Measurements from ENCODE around the gene SNAI3.

Gene SNAI3

DNA sequence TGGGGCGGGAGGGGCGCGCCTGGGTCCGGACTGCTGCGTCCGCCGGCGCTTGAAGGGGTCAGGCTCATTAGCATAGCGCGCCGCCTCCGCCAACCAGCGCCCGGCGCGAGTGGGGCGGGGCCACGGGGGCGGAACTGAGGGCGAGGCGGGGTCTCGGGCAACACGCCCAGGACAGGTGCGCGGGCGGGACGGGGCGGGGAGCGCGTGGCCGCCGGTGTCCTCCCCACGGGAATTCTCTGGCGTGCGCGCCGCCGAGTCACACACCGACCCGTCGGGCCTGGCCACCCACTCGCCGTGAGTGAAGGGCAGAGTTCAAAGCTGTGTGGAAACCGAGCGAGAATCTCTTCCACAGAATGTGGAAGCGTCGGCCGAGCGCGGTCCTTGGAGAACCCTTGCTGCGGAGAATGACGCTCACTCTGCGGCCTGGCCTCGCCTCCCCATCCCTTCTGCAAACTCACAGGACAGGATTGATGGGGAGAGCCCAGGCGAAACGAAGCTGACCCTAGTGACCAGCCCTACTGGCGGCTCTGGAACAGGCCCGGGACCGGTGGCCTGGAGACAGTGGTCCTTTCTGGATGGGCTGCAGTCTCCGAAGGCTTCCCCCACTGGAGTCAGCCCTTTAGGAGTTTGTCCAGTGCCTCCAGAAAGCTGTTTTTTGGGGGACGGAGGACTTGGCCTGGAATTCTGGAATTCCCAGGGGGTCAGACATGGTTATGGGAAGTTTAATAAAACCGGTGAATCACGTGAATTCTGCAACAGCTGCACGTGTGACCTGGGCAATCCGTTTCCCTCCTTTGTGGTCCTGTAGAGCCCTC lies at the start of gene SNAI3:
SNAI3 (minus strand) TSS at position 69 of the 815 bp plus-strand sequence. CDS start 101 bp downstream, outside the sequence.
- DNase-seq: peak; percentile 47

DNA sequence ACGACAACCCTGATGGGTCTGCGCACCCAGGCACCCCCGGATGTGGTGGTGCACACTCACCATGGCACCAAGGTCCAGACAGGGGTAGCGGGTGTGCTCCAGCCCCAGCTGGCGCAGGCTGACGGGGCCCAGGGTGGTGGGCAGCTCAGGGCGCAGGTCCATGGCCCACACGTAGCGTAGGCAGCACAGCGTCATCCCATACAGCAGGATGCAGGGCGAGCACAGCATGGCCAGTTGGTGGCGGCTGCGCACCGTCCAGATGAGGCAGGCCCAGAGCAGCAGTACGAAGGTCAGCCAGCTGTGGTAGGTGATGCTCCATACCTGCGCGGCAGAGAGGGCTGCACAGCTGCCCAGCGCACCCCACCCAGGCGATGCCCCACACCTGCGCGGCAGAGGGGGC lies 49.8 kb upstream of the SNAI3 start:
- no peak for DNase-seq

GRCh38 chr16:88735616-88736015 lies 49.3 kb upstream of the SNAI3 start:
- DNase-seq: no peak

DNA sequence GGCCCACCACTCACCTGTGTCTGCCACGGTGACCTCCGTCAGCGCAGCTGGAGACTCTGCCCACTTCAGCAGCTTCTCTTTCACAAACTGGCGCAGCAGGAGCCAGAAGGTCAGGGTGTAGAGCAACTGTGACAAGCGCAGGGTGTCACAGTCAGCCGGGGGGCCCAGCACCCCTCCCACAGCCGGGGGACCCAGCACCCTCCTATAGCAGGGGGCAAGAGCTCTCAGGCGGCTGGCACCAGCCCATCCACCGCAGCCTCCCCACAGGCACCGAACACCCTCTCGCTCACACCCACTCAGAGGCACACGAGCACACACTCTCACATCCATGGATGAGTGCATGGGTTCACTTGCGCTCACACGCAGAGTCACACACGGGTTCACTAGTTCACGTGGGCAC lies 48.8 kb upstream of the SNAI3 start:
- DNase-seq: no peak

- no peak for DNase-seq
Observed at GRCh38 chr16:88734361-88734728, 48.0 kb upstream of the SNAI3 start.

- DNase-seq: no peak
Observed at GRCh38 chr16:88733630-88734360, 47.5 kb upstream of the SNAI3 start.

- no peak for DNase-seq
Observed at GRCh38 chr16:88732961-88733294, 46.6 kb upstream of the SNAI3 start.

DNA sequence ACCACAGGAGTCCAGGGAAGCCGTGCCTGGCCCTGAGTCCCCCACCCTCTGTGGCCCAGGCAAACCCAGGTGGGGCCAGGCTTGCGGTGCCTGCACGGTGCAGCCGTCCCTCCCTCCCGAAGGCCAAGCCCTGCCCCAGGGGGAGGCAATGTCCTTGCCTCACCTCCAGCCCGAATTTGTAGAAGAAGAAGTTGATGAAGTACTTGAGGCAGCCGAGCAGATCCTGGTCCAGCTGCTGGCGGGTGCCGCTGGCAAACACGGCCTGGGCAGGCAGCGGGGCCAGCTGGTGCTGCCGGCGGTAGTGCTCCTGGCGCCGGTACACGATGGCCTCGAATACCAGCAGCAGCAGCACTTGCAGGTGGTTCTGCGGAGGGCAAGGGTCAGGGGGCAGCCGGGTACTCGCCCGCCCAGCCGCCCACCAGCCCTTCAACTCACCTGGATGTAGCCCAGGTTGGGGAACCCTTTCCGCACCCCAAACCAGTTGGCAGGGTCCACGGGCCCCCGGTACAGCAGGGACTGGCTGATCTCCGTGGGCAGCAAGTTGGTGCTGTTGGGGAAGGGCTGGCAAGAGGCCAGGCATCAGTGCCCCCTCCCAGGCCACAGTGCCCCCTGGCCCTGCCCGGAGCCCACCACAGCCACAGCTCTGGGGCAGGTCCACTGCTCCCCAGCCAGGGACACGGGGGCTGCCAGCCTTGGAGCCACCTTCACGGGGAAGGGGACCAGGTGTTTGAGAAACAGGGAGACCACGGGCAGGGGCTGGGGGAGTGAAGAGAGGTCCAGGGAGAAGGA lies 46.1 kb upstream of the SNAI3 start:
- DNase-seq: no peak

DNA sequence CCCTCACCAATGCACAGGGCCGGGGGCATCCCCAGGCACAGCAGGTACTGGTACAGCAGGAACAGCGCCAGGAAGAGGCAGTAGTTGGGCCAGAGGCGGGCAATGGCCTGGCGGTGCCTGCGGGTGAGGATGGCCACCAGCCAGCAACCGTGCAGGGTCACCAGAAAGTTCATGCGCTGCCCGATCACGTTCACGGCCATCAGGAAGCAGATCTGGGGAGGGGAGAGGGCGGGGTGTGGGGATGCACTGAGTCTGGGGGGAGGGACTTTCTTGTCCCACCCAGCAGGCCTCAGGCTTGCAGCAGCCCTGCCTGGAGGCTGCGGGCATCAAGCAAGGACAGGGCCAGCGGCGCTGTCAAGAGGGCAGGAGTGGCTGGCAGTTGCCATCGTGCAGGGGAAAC lies 45.4 kb upstream of the SNAI3 start:
- DNase-seq: no peak

- no peak for DNase-seq
Observed at GRCh38 chr16:88730632-88731607, 44.6 kb upstream of the SNAI3 start.

DNA sequence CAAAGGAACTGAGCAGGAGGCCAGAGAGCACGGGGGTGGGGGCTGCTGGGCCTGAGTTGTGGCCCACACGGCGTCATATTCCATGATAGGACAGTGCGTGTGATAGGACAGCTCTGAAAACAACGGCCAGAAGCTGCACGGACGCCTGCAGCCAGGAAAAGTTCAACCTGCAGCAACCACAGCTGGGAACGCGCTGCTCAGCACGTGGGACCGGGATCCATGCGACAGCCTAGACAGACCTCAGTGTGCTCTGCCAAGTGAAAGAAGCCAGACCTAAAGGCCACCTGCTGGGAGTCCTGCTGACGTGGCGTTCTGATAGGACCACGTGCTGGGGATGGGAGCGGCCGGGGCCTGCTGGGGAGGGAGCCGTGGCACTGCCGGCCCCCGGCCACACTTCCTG lies 41.6 kb upstream of the SNAI3 start:
- DNase-seq: peak; percentile 15

DNA sequence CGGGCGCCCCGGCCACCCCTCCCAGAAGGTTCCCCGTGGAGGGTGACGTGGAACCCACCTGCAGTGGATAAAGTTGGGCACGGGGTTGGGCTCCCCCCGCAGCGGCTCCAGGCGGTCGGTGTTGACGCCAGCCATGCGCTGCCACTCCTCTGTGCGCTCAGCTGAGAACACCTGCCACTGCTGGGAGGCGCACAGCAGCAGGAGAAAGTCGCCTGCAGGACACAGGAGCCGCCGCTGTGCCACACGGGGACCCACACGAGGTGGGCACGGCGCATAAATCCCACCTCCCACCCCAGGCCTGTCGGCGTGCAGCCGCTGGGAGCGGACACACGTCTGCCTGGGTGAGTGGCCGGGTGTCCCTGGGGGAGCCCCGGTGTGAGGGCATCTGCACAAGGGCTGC lies 40.7 kb upstream of the SNAI3 start:
- DNase-seq: no peak

- DNase-seq: no peak
Observed at GRCh38 chr16:88726408-88726749, 40.1 kb upstream of the SNAI3 start.

- DNase-seq: no peak
Observed at GRCh38 chr16:88725609-88726407, 39.5 kb upstream of the SNAI3 start.

DNA sequence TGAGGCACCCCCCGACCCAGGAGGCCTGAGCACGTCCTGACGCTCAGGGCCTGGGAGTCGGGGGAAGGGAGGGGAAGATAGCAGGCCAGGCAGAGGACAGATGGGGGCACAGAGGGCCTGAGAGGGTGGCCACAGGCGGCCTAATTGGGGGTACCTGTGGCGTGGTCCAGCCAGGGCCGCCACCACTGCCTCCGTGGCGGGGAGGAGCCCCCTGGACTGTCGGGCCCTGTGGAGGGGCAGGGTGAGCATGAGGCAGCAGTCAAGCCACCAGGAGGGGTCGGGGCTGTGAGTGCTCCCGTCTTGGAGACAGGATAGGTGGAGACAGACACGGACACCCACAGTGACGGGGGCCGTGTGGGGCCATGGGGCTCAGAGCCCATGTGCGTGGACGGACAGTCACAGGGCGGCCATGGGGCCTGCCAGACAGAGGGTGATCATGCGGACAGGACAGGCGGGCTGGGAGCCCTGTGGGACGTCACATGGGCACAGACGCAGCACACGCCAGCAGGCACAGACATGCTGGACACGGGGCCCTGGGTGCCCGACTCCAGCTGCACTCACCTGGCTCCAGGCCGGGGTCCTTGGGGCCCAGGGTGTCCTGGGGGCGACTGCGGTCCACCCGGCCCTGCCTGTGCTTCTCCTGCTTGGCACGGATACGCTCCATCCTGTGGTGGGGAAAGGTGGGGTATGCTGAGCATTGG lies 38.7 kb upstream of the SNAI3 start:
- no peak for DNase-seq

- DNase-seq: no peak
Observed at GRCh38 chr16:88723911-88724310, 37.6 kb upstream of the SNAI3 start.

DNA sequence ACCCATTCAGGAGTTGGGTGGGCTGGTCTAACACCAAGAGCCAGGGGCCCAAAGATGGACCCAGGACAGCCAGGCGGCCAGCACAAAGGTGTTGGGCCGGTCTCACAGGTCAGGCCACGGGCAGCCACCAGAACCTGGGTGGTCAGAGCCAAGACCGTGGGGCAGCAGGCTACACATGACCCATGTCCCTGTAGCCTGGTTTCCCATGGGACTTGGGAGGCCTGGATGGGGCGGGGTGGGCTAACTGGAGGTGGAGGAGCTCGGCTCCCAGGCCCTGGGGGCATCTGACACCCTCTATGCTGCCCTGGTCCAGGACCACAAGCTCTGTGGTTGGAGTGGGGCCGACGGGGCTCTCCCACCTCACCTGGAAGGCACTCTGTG lies 37.2 kb upstream of the SNAI3 start:
- DNase-seq: no peak

DNA sequence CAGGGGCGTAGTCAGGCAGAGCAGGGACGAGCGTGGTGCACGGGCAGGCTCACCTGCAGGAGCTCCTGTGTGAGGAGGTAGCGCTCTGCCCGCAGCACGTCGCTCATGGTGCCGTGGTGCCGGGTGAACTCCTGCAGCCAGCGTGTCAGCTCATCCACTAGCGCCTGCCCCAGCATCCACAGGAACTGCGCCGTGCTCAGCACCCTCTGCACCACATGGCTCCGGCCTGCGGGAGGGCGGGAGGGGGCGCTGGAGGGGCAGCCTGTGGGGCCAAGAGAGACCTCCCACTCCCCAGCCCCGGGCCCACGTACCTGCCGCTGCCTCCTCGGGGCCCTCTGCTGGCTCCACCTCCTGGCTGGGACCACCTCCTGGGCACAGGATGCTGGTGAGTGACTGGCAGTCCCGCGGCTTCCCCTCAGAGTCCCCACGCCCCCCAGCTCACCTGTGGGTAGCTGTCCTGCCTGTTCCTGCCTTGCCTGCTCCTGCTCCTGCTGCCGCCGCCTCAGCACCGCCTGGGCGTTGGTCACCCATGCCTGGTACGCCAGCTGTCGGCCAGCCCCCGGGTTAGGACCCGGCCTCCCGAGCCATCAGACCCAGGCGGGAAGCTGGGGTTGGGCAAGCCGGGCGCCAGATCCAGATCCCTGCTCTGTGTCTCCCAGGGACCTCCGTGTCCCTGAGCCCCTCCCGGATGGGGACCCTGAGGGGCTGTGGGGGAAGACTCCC lies 36.6 kb upstream of the SNAI3 start:
- DNase-seq: no peak

DNA sequence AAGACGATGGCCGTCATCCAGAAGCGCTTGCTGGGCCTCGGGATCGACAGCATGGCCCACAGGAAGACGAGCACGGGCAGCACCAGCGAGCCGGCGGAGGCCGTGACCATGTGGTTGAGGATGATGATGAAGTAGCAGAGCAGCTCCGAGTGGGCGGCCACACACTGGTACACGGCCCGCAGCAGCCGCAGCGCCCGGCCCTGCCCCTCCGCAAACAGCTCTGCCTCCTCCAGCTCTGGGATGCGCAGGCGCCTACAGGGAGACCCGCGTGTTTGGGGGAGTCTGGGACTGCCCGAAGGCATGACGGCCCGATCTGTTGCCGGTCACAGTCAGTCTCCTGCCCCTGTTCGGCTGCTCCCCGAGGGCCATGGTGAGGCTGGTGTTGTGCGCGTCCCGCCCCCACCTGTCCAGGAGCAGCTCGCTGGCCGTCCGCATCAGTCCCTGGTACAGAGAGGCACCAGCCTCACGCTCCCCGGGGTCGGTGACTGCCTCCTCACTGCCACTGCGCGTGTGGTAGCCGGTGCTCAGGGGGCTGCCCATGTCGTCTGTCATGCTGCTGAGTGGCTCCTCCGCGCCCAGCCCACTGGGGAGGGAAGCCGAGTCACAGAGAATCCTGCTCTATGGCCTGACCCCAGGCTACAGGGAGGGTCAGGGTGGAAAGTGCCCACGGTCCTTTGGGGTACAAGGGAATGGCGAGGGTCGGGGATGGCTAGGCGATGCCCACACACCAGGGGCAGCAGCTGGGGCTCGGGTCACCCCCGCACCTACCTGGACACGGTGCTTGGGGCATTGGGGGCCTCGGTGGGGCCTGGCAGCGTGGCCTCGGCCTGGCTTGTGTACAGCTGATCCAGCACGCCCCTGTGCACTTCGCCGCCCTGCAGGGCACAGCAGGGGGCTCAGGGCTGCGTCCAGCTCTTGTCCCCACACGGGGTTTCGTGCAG lies 35.8 kb upstream of the SNAI3 start:
- DNase-seq: no peak
